Measurements from ENCODE around the gene ZBTB7C.

The ZBTB7C gene

DNA sequence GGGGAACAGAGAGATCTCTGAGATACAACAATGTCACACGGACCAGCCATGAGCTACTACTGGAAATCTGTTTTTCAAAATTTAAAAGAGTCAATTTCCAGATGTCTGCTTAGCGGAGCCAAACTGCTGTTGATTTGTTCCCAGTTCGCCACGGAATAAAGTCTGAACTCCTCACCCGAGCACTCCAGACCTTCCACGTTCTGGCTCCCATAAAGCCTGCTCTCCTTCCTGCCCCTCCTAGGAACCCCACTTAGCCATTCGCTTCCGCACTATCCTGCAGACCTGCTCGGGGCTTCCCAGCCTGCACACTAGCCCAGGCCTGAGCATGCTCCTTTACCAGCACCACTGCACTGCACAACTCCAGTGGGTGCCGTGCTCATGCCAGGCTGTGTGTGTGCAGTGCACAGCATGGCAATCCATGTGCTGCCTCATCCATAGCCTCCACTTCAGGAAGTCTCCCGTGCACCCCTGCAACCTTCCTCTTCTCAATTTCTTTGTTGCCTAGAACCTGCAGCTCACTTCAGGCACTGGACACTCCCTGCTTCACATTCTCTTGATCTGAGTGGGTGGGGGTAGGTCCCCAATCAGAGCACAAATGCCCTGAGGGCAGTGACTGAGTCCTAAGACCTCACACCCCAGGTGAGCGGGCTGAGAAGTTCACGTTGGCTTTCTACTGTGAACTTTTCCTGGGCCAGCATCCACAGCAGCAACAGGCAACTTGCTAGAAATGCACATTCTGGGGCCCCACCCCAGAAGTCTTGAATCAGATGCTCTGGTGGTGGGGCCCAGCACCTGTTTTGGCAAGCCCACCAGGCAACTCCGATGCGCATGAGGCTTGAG, 53.7 kb downstream of the ZBTB7C start:
- no peak for DNase-seq (ENCODE audit: low read depth in 2 of 2)

DNA sequence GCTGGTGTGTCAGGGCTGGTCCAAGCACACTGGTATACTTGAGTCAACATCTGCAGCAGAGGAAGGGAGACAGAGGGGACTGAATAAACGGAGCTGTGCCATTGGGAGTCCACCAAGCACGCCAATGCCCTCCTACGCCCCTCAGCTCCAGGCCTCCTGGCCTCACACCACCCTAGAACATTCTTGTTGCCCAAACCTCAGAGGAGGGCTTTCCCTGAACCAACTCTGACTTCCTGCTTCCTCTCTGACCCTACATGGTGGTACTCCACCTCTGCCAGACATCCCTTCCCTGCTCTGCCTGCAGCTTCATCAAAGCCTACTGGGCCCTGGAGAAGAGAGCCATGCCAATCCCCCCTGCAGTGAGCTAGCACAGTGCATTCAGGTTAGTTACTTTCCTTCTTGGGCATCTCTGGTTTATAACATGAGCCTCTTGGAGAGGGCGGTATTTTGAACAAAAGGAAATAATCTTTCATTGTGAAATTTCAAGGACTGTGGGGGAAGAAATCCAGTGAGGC, 54.4 kb downstream of the ZBTB7C start:
- DNase-seq (ENCODE audit: low read depth in 2 of 2): no peak

DNA sequence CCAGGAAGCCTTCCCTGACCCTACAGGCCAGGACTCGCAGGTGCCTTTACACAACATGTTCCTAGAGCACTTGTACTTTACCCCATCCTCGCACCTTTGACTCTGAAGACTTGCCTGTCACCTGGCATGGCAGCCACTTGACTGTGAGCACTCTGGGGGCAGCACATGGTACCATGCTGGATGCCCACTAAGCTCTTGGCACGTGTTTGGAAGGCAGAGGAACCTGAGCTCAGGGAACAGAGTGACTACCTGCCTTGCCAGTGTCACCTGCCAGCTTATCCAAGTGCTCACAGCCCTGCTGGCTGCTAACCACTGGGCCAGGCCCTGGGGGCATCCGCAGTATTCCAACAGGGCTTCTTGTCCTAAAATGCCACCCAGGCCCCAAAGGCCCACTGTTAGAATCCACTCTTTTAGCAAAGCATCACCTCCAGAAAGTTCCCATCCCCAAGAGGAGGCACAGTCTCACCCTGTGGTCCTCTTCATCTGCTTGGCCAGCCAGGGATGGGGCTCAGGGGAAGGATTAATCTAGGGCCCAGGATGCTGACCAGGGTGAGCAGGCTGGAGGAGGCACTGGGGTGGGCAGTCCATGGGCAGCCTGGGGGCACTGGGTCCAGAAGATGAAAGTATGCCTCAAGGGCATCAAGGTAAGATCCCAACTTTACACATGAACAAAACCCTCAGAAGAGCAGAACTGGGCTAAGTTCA, 57.0 kb downstream of the ZBTB7C start:
- DNase-seq (ENCODE audit: low read depth in 2 of 2): no peak

DNA sequence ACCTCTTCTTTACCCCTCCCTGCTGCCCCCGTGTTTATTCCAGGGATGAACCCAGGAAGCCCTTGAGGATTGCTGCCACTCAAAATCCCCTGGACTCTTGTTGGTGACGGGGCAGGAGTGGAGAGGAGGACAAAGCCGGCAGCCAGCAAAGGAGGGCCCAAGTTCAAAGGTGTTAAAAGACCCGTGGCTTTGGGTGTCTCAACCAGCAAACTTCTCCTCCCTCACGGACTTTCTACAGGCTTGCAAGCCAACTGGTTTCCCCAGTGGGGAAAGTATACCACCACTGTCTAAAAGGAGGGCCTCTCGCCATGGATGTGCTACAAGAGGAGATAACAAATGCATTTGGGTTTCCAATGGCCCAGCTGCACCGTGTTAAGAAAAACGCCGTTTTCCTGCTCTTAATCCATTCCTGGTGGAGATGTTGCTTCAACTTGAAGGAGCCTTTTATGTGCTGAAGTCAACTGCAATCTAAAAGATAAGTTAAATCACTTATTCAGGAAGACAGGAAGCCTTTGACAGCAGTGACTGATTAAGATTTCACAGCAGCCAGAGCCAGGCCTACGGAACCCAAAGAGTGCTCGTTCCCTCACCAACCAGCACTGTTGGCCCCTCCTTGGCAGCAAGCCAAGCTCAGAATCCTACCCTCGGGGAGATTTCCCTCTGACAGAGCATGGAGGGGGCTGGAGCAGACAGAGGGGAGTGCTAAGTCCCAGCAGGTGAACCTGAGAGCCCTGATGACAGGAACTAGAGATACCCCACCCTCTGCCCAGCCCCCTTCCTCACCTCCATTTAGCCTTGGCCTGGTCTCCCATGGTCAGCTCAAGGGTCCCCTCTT, 57.8 kb downstream of the ZBTB7C start:
- DNase-seq (ENCODE audit: low read depth in 2 of 2): no peak

DNA sequence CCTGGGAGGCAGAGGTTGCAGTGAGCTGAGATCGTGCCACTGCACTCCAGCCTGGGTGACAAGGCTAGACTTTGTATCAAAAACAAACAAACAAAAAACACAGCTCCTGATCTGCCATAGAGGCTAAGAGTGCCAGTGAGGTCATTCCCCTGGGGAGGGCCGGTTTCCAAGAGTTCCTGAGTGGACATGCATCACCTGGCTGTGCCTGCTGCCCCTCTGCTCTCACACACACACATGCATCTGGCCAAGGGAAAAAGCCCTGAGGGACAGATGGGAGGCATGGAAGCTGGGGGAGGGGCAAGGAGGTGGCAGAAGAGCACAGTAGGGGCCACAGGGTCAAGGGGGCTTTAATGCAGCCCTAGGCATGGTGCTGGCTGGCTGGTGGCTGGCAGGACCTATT, 60.4 kb downstream of the ZBTB7C start:
- no peak for DNase-seq (ENCODE audit: low read depth in 2 of 2)

DNA sequence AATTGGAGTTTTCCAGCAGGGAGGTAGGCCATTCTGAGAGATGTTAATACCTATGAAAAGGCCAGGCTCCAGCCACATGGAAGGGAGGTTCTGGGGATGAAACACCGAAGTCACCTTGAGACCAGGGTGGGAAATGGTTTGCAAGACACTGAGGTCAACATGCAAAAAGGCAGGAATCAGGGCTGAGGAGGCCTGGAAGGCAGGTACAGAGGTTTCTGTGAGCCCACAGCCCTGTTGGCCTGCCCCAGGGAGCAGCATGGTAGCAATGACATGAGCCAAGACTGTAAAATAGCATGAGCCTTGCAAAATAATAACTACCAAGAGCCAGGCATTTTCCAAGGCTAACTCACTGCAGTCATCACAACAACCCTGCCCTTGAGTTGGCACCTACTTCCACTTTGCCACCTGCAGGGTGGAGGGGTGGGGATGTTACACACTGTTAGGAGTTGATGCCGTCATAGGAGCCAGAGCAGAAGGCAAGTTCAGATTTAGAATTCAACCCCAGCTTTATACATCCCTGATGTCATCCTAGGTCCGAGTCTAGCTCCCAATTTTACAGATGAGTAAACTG, 61.3 kb downstream of the ZBTB7C start:
- DNase-seq (ENCODE audit: low read depth in 2 of 2): no peak

DNA sequence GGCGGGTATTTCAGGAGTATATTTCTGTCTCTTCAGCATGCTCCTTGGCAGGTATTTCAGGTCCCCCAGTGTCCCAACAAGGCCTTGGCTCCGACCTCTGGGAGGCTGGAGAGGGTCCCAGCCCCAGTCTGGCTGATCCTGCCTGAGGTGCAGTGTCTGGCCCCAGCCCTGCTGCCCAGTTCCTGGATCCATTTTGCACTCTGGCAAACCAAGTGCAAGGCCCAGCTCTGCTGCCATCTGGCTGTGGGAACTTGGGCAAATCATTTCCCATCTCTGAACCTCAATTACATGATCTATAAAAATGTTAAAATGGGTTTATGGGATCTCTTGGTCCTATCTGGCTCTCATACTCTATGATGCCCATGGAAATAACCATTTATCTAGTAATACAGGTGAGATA, 63.6 kb downstream of the ZBTB7C start:
- no peak for DNase-seq (ENCODE audit: low read depth in 2 of 2)

DNA sequence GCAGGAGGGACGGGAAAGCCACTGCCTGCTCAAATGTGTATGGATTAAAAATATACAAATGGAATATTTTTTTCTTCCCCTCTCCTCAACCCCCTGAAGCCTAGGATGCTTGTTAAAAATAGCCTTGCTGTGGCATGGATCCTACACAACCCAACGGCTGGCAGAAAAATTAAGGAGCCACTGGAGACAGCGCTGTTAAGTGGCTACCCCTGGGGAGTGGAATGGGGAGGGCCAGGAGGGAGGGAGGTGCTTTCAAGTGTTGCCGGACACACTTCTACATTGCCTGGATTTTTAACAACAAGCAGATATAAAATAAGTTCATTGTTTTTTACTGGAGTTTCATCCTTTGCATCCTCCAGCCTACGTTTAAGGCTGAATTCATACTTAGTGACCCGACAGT, 66.6 kb downstream of the ZBTB7C start:
- DNase-seq (ENCODE audit: low read depth in 2 of 2): no peak

DNA sequence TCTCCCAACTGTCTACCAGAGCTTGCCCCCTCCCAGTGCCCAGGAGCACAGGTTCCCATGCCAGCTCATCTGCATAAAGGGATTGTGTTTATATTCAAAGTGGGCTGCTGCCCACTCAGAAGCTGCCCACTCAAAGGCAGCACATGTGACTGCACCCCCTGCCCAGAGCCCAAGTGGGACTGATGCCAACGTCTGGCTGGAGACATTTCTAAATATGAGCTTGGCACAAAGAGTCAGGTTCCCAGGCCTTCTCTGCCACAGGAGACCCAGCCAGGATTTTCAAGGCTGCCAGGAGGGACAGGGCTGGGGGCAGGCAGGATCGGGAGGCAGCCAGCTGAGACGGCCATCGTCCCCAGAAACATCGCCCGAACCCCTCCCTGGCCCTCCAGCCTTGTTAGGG, 67.1 kb downstream of the ZBTB7C start:
- DNase-seq (ENCODE audit: low read depth in 2 of 2): no peak

DNA sequence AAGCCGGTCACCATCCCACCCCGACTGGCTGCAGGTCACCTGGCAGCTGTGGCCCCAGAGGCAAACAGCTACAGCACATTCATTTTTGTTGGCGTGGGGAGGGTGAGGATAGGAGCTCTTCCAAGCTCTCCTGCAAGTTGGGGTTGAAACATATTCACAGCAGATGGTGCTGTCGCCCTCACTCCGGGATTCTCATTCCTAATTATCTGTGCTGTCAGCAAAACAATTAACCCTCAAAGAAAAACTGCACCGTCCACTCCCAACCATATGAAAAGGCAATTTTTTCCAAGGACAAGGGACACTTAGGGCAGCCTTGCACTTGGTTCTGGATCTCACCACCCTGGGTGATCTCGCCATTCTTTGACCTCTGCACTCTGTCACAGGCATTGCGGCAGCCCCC, 68.6 kb downstream of the ZBTB7C start:
- no peak for DNase-seq (ENCODE audit: low read depth in 2 of 2)

DNA sequence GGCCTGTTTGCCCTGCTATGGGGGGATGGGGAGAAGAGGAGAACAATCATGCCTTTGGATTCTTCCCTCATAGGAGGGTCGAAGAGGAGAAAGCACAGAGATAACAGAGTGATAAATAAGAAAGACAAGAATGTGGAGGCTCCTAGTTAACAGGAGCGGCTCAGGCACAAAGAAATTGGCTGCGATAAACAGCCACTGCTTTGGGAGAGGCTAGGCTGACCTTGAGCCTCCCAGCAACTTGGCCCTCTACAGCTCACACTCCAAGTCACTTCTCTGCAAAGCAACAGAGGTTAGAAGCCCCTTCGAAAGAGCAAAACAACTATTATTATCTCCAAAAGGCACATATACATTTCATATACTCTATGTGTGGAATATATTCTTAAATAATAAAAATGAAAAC, 69.5 kb downstream of the ZBTB7C start:
- DNase-seq (ENCODE audit: low read depth in 2 of 2): no peak

DNA sequence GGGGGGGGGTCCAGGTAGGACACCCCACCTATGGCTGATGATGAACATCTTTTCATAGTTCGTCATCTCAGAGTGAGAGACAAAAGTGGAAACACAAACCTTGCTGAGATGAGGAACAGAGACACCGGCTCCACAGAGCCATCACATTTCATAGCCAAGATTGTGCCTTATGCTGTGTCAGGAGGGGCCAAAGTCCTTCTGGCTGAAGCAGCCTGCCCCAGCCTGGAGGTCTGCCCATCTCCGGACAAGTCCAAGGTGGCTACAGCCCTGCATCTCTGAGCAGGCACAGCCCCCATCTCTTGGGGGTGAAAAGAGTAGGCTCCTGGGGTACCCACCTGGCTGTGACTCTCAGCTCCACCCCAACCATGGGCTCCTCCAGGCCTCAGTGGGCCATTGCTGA, 70.3 kb downstream of the ZBTB7C start:
- DNase-seq (ENCODE audit: low read depth in 2 of 2): no peak

DNA sequence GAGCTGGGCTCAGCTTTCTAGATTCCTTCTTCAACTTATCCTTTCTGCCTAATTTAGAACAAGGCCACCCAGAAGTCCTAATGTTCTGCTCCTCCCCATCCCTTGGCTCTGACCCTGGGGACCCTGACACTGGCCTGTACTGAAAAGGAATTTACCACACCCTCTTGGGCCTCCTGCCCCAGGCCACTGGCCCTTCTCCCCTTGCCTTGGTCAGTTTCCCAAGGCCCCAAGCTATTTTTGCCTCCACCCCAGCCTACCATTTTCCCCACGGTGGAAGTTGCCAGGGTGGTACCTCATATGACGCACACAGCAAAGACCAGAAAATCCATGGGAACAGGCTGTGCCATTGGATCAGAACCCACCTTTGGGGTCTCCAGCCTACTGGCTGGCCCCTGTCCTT, 72.1 kb downstream of the ZBTB7C start:
- no peak for DNase-seq (ENCODE audit: low read depth in 2 of 2)

DNA sequence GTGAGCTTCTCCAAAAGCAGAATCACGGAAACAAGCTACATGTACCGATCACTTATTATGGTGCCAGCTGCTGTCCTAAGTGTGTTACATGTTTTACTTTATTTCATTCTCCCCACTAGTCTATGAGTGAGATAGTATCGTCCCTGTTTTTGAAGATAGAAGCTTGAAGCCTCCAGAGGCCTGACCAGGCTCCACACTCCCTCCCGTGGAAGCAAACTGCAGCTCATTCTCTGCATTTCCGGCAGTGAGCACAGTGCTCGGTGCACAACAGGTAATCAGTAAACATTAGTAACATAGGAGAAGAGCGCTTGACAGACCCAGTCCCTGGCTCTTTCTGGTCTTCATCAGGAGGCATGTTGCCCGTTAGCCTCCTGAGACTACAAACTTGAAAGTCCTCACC, 72.9 kb downstream of the ZBTB7C start:
- DNase-seq (ENCODE audit: low read depth in 2 of 2): no peak

DNA sequence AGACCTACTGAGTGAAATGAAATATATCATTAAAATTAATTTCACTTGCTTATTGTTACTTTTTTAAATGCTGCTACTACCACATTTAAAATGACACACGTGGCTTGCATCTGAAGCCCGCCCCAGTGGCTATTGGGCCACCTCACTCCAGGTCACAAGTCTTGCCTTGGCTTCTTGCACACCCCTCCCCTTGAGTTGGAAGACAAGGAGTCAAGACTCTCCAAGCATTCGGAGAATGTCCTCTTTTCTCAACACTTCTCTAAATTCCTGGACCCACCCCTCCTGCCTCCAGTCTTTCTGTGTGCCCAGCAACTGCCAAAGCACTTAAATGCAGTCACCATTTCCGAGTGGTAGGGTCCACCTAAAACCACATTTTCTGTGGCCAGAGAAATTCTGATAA, 73.4 kb downstream of the ZBTB7C start:
- DNase-seq (ENCODE audit: low read depth in 2 of 2): no peak

DNA sequence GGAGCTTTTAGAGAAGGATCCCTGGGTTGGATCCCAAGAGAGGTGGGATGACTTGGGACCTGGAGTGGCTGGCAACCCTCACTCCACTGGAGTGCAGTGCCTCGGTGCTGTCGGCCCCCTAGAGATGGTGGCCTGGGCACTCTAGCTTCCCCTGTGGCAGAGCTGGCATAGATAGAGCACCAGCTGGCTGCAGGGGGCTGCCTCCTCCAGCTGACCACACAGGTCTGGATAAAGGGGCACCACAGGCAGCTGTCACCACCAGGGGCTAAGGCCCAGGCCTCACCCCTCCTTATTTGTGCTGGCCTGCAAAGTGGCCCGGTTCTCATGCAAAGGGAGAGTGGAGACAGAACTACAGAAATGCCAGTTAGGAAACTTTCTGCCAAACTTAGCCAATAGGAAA, 74.3 kb downstream of the ZBTB7C start:
- no peak for DNase-seq (ENCODE audit: low read depth in 2 of 2)

DNA sequence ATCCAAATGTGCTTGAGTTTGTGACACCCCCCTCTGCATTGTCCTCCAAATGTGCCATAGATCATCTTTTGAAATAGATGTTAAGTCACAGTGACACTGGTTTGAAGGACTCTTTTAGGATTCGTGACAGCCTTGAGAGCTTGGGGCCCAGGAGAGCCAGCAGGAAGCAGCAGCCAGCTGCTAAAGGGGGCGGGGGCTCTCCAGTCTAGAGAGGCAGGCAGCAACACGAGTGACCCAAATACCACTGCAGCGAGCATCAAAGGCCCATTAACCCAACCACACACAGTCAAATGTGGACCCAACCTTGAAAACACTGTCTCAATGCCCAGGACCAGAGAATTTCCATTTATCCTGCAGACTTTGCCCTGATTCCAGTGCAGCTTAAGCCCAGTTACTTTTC, 75.6 kb downstream of the ZBTB7C start:
- no peak for DNase-seq (ENCODE audit: low read depth in 2 of 2)

DNA sequence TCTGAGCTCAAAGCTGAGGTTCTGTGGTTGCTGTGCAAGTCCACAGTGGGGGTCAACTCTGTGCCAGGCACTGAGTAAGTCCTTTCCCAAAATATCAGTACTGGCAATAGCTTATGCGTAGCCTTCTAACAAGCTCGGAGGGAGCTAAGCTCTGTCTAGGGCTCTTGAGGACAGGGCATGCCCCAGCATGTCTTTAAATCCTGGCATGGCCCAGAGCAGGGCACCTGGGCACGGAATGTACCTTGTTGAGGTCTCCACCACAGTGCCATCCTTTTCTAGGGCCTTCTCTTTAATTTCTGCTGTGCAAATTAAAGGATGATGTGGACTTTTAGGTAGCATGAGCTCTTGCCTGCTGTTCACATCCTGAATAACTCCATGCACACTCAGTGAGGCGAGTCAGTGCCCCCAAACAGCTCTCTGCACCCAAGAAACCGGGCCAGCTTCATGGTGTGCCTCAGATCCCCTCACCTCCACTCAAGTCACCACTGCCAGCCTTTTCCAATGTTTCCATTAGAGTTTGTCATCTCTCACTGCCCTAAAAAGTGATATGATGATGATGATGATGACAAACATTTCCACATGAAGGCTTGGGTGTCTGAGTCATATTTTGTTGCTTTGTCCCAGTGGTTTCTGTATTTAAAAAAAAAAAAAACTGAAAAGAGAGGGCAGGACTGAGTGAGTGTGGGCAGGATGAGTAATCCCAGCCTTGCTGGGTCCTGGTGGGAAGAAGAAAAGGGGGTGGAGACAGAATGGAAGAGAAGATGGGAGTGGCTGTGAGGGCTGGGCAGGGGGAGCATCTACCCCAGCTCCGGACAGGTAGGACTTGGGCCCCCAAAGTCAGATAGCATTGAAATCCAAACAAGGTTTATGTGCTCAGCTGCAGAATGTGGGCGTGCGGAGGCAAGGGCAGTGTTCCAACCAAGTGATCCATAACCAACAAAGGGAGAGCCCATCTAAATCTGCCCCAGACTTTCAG, 78.9 kb downstream of the ZBTB7C start:
- no peak for DNase-seq (ENCODE audit: low read depth in 2 of 2)

DNA sequence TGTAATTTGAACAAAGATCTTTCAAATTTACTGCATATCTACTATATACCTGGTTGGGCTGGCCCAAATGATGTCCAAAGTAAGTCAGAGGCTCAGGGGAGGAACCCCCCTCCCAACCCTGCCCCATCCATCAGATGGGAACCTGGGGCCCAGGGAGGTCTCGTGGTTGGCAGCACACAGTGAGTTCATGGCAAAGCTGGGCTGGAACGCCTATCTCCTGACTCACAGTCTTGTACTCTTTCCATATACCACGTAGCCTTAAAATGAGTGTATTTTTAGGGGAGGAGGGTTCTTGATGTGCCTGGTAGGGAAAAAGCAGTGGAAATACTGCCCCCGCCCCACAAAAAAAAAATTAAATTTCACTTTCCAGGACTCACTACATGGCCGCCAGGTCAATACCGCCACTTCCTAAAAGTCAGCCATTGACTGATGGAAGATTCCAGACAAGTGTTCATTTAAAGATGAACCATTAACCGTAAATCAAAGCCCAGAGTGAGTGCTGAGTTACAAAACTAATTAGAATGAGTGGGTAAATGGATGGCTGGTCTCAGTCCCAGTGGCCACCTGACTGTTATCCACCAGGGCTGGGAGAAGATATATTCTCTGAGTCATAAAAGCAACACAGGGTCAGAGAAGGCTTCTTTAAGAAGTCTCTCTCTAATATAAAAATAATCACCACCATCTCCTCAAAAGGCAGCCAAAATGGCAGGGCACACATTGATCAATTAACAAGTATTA, 80.5 kb downstream of the ZBTB7C start:
- DNase-seq (ENCODE audit: low read depth in 2 of 2): no peak

All from stimulated activated CD4-positive, alpha-beta T cell treated with anti-CD3 and anti-CD28 coated beads, Interleukin-4, amount 100 ng/mL, for 48 hours (primary cell).